ENCODE data around the gene CDC25B. TPM values are rescaled to one million over a fixed set of nuclear protein-coding genes. Genes with fewer than 3 reads are reported as not detected.
A peak's percentile ranks its signal among the peaks of the same experiment; 100 is the strongest.

Gene CDC25B
- total RNA-seq, 1 donor from 2014 or later = 60.6 TPM

- H3K27ac ChIP-seq = peak overlapping the region; percentile 94 to 97
- TF ChIP-seq CTCF (IDR thresholded peaks at IDR 0.05) = no peak
- no peak for DNase-seq (ENCODE audit: low spot score in 2 of 2)
- peaks cover 0 to 3% of the 10 kb centered on the region in 2 donors for H3K9me3 ChIP-seq
- no peaks in the 10 kb centered on the region for H3K27me3 ChIP-seq
- intact Hi-C loops (cut with DNase I) = loop anchor here (1.0 kb wide), 1 partner anchor 12 kb away; the partner anchor contains the start of gene CDC25B
- H3K36me3 ChIP-seq = peaks cover 15 to 19% of the 10 kb centered on the region in 2 donors
- H3K4me3 ChIP-seq = peak overlapping the region in 1 of 2 donors; percentile 5
- H3K4me1 ChIP-seq = peaks cover 25 to 46% of the 10 kb centered on the region in 2 donors
Measured at GRCh38 chr20:3808544-3808943, 12.4 kb downstream of the CDC25B start.

DNA sequence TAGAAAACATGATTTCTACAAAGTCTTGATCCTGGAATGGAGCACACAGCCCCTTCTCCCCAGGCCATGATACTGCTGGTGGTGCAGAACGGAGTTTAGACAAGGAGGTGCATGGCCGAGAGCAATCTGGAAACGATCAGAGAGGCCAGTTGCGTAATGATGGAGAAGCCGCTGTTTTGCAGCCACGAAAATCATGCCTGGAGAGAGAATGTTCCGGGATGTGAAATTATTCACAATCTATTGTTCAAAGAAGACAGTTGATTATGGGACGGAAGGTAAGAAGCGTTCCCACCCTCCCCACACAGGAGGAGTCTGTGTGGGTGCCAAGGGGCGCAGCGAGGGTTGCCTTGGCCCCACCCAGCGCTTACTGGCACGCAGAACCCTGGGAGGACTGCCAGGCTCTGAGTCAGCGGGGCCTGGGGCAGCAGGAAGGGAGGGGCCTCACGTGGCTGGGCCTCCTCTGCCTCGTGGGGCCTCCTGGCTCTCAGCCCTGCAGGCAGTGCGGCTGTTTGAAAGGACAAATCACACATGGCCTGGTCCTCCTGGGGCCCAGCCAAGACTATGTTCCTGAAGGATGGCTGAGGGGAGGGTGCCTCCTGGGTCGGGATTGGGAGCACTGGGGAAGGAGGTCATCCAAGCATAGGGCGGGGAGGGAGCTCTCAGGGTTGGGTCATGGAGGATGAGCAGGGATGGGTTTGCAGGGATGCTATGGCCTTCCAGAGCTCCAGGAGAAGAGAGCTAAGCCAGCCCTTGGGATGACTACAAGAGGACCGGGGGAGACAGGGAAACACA is 15.6 kb downstream of the CDC25B start:
- H3K4me1 ChIP-seq = peaks cover 23 to 37% of the 10 kb centered on the region in 2 donors
- intact Hi-C loops (cut with DNase I) = loop anchor here (1.0 to 5.0 kb wide), 2 partner anchors 9 to 261 kb away; partner anchors contain the start of gene AP5S1
- TF ChIP-seq CTCF (IDR thresholded peaks at IDR 0.05) = no peak
- no peaks in the 10 kb centered on the region for H3K9me3 ChIP-seq
- peak; percentile 95 to 99 for DNase-seq (ENCODE audit: low spot score in 2 of 2)
- H3K27me3 ChIP-seq = no peaks in the 10 kb centered on the region
- peak overlapping the region; percentile 83 to 88 for H3K27ac ChIP-seq
- no peaks in the 10 kb centered on the region for H3K36me3 ChIP-seq
- peak overlapping the region; percentile 44 to 59 for H3K4me3 ChIP-seq

DNA sequence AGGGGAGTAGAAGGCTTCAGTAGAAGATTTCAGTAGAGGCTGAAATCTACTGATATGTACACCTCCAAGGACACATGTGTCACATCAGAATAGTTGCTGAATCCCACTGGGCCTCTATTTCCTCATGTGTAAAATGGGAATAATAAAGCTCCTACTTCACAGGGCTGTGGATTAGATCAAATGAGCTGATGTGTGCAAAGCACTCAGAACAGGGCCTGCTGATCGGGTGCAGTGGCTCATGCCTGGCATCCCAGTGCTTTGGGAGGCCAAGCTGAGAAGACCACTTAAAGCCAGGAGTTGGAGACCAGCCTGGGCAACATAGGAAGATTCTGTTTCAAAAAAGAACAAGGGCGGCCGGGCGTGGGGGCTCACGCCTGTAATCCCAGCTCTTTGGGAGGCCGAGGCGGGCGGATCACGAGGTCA is 16.2 kb downstream of the CDC25B start:
- H3K27ac ChIP-seq = peak overlapping the region; percentile 83 to 88
- no peaks in the 10 kb centered on the region for H3K27me3 ChIP-seq
- intact Hi-C loops (cut with DNase I) = loop anchor here (5.0 kb wide), 1 partner anchor 260 kb away; no protein-coding TSS in a partner anchor
- H3K36me3 ChIP-seq = no peaks in the 10 kb centered on the region
- peaks cover 17 to 31% of the 10 kb centered on the region in 2 donors for H3K4me1 ChIP-seq
- TF ChIP-seq CTCF (IDR thresholded peaks at IDR 0.05) = no peak
- H3K4me3 ChIP-seq = no peak overlapping the region
- H3K9me3 ChIP-seq = no peaks in the 10 kb centered on the region
- DNase-seq (ENCODE audit: low spot score in 2 of 2) = no peak

GRCh38 chr20:3812975-3813847 is 17.1 kb downstream of the CDC25B start:
- intact Hi-C loops (cut with DNase I) = loop anchor here (5.0 kb wide), 1 partner anchor 259 kb away; no protein-coding TSS in a partner anchor
- Histone ChIP-seq H3K36me3 (no peaks in the 10 kb centered on the region), H3K9me3 (no peaks in the 10 kb centered on the region), H3K4me3 (no peak overlapping the region), H3K4me1 (peaks cover 9 to 21% of the 10 kb centered on the region in 2 donors), H3K27ac (peak overlapping the region; percentile 83 to 88), H3K27me3 (no peaks in the 10 kb centered on the region)
- no peak for DNase-seq (ENCODE audit: low spot score in 2 of 2)
- no peak for TF ChIP-seq CTCF (IDR thresholded peaks at IDR 0.05)

DNA sequence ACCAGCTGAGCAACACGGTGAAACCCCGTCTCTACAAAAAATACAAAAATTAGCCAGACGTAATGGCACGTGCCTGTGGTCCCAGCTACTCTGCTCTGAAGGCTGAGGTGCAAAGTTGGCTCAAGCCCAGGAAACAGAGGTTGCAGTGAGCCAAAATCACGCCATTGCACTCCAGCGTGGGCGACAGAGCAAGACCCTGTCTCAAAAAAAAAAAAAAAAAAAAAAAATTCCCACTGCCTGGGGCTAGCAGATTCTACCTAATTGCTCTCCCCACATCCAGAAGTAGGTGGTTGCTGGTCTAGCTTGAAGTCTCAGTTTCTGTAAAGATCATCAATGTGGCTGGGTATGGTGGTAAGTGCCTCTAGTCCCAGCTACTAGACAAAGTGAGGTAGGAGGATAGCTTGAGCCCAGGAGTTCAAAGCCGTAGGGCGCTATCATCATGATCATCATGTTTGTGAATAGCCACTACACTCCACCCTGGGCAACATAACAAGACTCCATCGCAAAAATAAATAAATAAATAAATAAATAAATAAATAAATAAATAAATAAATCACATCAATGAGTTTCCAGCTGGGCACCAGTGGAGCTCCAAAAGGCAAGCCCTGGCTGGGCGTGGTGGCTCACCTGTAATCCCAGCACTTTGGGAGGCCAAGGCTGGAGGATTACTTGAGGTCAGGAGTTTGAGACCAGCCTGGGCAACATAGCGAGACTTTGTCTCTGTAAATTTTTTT is 17.9 kb downstream of the CDC25B start:
- intact Hi-C loops (cut with DNase I) = loop anchor here (5.0 kb wide), 1 partner anchor 258 kb away; no protein-coding TSS in a partner anchor
- peak overlapping the region in 1 of 2 donors; percentile 88 for H3K27ac ChIP-seq
- no peaks in the 10 kb centered on the region for H3K36me3 ChIP-seq
- H3K27me3 ChIP-seq = no peaks in the 10 kb centered on the region
- no peak for TF ChIP-seq CTCF (IDR thresholded peaks at IDR 0.05)
- H3K9me3 ChIP-seq = no peaks in the 10 kb centered on the region
- peaks cover 6 to 19% of the 10 kb centered on the region in 2 donors for H3K4me1 ChIP-seq
- DNase-seq (ENCODE audit: low spot score in 2 of 2) = no peak
- H3K4me3 ChIP-seq = no peak overlapping the region
